Occipital lobe (tissue), 2 donors: Measurements from ENCODE around the gene NIPAL4. TPM values are rescaled to one million over a fixed set of nuclear protein-coding genes. Genes with fewer than 3 reads are reported as not detected.

ENCODE experiments used
- DNase-seq: peaks from one replicate; lab custom pipeline; 2025; lab: John Stamatoyannopoulos, UW
- total RNA-seq: library from RNA; depleted of rRNA; stranded (reverse); fragments of >200 nt; gene quantifications from one replicate; pipeline ENCODE4 v1.2.3, GENCODE V29; 2014

Gene NIPAL4
- total RNA-seq, 1 donor from 2014 or later = not detected

GRCh38 chr5:157514974-157515373 lies 55.0 kb downstream of the NIPAL4 start:
- no peak for DNase-seq

DNA sequence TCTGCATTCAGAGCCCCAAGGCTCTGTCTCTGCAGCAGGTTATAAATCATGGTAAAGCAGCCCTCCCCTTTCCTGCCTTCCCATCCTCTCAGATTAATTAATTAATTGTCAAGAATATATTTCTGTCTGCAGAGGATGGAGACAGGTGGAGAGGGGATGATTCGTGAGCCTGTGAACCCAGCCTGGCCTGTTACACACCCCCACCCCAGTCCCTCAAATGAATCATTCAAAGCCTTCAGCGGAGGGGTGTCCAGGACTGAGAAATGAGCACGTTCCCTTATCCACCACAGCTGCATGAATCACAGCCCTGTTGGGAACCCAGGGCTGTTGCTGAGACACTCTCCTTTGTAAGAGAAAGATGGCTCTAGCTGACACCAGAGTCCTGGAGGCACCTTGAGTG lies 56.0 kb downstream of the NIPAL4 start:
- DNase-seq = no peak

DNA sequence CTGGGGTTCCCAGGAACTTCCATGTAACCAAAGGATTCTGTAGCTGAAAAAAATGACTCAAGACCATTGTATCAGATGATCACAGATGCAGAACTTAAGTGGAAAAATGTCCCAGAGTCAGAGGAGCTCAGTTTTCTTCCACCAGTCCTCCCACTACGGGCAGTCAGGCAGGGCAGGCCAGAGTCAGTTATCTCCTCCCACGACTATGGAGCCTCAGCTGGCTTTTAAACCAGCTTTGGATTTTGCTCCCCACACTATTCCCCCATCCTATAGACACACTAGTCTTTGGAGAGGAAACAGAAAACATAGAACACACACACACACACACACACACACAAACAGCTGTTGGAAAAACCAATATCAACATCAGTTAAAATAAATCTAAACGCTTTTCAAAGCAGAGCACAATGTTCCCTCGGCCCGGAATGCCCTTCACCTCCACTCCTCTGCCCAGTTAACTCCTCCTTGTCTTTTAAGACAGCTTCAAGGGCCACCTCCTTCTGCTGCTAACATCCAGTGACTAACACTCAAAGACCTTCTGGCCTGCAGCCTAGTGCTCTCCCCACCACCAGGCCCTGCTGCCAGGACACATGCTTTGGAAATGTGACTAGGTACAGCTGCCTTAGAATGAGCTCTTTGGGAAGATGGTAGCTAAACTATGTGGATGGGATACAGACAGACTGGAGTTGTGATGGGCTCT lies 56.8 kb downstream of the NIPAL4 start:
- DNase-seq = no peak

DNA sequence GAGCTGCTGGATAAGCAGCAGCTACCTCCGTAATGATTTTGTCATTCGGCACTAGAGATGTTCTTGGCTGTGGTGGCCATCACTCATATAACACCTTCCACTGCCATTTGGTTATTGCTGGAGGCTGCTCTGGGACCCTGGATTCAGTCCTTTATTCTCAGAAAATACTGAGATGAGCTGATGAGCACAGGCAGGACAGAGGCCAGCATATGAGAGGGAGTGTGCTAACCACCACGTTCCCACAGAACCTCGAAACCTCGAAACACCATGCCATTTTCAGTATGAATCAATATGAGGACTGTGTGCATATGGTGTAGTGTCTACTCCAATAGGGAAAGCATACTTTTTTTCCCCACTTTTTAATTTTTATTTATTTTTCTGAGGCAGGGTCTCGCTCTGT lies 59.0 kb downstream of the NIPAL4 start:
- no peak for DNase-seq

DNA sequence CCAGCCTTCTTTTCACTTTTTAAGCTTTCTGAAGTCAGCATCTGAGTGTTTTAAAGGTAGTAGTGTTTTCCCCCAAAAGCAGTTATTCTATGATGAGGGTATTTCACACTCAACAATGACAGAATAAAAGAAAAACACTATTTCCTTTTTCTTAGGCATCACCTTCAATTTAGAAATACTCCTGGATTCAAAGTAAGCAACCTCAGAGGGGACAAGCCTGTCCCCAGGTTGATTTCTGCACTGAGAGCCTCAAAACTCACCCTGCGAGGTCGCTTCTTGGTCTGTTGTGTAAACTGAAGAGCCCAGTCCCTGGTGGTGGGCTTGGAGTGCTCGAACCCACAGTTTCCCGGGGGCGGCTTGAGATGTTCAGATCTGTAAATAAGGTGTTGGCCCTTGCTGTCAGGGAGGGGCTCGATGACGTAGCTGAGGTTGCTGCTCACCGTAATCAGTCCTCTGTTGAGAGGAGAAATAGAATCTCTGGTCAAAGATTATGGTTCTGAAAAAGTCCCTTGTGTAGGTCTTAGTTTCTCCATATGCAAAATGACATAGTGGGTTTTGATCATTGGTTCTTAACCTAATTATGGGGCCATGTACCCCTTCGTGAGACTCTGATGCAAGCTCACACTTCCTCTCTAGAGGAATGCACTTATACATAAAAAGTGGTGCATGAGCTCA lies 59.7 kb downstream of the NIPAL4 start:
- no peak for DNase-seq

DNA sequence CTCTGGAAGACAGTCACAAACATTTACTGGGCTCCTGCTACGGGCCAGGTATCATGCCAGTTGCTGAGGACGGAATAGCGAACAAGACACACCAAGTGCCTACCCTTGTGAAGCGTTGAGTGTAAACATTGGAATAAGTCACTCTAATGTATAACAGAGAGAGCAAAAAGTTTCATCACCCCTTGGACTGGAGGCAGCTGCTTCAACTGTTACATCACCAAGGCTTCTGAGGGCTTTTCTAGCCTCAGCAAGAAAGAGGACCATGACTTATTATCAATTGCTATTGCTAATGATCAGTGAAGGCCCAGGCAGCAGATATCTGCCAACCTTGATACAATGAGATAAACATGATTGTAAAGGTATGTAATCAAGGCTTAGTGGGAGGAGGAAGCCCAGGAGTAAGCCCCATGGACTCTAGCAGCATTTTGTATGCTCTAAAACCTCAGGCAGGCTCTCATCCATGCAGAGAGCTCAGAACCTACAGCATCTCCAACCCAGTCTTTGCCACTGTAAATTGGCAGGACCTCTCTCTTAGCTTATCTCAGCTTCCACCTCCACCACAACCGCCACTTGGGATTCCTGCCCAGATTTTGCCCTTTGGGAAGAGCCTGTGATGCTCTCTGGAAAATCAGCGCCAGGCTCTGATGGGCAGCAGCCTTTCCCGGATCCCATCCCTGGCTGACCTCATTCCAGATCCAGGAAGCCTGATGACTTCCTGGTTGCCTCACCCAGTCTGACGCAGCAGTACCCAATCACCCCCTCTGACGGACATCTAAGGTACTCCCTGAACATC lies 61.1 kb downstream of the NIPAL4 start:
- DNase-seq = no peak

DNA sequence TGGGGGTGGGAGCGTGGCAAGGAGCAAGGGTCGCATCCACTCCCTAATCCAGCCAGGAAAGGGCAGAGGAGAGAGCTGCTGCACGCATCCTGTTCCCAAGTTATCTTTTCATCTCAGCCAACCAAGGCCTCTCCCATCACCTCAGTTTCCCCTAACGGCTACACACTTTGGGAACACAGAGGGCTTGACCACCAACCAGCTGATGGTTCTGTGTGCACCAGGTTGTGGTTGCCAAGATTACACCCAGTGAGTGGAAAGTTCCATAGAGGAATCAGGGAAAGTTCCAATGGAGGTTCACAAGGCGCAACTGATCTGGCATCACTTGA lies 61.7 kb downstream of the NIPAL4 start:
- DNase-seq = no peak

GRCh38 chr5:157523976-157524375 lies 64.0 kb downstream of the NIPAL4 start:
- no peak for DNase-seq

Other genes with a start within 250 kb of the NIPAL4 start
- 84.7 TPM for gene CYFIP2, start 194.1 kb upstream of the NIPAL4 start, total RNA-seq
- 13.4 TPM for gene ADAM19, start 115.6 kb downstream of the NIPAL4 start, total RNA-seq
- not detected for gene SOX30, start 192.2 kb downstream of the NIPAL4 start, total RNA-seq
- not detected for gene C5orf52, start 211.3 kb downstream of the NIPAL4 start, total RNA-seq